ENCODE results near the gene DLG5.

DLG5 gene

DNA sequence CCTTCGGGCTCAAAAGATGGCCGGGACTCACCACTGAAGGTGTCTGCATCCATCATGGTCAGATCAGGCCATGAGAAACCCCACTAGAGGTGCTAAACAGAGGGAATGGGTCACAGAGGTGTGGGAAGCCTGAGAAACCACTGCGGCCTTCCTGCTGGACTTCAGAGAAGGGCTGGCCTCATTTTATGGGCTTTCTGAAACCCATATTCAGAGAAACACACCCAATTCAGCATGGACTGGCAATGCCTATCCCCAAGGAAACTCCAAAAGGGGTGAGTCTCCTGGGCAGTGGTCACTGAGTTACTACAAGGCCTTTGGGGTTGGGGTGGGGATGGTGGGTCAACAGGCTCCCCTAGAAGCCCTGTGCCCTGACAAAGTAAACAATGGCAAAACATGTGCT lies 58.0 kb downstream of the DLG5 start:
- no peak for DNase-seq (ENCODE audit: low read depth in 3 of 3)

DNA sequence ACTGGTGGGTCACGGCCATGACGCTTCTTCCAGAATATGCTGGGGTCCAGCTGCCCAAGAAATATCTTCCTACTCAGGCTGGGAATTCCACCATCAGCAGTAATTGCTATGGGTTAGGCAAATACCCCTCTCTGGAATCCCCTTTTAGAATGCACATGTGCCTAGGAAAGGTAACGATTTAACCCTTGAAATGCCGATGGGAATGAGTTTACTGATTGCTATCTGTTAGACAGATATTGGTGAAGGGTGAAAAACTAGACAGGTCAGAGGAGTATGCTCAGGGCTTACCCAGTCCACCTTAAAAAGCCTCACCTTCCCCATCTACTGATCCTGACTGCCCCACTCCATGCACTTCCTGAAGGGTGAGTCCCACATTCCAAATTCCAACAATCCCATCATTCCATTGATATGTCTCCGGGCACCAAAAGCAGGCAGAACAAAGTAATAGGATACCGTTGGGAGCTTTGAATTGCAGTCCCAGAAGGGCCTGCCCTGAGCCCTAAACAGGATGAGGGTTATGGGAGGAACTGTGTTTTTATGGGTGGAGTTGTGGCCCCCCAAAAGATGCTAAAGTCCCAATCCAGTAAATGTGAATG lies 59.3 kb downstream of the DLG5 start:
- DNase-seq (ENCODE audit: low read depth in 3 of 3): no peak

DNA sequence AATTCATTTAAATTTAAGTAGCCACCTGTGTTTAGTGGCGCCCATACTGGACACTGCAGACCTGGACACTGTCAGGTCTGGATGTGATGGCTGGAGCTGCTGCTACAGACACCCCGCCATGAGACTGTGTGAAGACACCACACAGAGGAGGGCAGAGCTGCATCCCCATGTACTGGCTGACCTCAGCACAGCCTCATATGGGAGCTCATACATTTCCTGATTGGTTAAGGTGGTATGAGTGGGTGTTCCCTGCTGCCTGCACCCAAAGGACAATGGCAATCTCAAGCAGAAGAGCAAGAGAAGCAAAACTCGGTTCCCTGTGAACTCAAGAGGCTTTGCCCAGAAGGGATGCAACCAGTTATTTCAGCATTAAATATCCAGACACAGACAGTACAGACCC lies 60.0 kb downstream of the DLG5 start:
- DNase-seq (ENCODE audit: low read depth in 3 of 3): no peak

DNA sequence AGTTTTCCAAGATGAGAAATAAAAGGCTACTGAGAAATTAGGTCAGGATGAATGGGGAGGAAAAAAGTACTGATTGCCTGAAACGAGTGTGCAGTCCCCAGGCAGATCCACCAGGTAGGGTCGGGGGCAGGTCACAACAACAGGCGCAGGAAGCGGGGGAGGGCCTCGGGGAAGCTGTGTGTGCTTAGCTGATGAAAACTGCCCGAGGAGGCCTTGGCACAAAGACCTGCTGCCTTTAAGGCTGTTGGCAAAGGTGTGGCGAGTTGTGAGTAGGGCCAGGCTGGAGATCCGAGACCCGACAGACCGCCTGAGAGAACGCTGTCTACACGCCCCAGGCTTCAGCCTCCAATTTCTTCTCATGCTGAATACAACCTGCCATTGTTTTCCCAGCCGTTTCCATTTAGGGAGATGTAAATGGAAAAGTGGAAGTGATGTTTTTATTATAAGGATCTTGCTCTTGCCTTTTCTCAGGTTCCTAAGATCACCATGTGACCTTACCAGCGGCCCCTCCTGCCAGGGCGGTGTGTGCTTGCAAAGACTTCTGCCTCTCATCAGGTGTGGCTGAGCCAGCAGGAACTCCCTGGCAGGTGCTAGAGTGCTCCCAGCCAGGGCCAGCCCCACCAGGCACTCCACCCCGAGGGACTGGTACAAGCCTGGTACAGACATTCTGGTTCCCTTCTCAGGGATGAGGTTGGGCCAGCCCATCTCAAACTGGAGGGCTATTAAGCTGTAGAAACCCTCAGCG lies 60.8 kb downstream of the DLG5 start:
- no peak for DNase-seq (ENCODE audit: low read depth in 3 of 3)

DNA sequence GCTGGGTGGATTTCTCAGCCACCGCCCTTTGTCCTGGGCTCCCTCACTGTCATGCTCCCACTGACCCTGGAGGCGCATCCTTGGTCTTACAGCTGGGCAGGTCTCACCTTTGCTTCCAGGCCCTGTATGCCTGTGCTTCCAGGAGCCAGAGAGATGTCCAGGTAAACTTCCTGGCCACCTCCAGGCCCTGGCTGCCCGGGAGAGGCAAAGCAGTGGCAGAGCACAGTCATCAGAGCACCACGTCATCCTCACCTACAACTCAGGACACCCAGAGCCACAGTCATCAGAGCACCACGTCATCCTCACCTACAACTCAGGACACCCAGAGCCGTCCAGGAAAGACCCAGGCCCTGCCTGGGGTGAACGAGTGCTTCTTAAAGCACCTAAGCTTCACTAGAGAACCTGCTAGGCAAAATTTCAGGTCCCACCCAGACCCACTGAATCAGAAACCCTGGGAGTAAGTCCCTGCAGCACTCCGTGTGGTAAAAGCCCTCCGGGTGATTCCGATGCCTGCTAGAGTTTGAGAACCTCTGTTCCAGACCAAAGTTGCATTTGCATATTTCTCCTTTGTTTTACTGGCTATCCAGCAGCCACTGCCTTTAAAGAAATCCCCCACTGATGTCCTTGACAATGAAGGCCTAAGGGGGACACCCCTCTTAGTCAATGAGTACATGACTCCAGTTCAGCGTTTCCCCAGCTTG lies 62.3 kb downstream of the DLG5 start:
- no peak for DNase-seq (ENCODE audit: low read depth in 3 of 3)

DNA sequence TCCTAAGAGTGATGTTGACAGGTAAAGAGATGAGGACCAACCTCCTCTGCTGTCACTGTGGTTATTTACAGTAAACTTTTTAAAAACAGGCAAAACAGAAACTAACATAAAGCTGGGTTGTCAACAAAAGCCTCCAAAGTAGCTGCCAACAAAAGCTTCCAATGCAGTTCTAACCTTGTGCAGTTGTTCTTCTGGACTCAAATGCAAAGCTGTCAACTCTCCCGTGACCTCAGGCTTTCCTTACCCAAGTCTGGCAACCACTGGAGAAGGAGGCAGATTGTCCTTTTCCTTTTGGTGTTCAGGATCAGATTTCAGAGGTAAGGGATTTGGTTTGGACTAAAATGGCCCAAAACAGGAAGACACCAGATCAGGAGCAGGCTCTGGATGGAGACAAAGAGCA lies 63.1 kb downstream of the DLG5 start:
- DNase-seq (ENCODE audit: low read depth in 3 of 3): no peak

DNA sequence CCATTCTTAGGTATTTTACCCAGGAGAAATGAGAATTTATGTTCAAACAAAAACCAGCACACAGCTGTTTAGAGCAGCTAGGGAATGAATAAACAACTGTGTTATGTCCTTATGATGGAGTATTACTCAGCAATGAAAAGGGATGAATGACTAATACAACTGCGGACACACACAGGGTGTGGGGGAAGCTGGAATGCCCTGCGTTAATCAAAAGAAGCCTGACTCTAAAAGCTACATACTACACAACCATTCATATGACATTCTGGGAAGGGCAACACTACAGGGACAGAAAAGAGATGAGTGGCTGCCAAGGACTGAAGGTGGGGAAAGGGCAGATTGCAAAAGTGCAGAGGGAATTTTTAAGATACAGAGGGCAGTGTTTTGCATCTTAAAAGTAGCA lies 64.0 kb downstream of the DLG5 start:
- DNase-seq (ENCODE audit: low read depth in 3 of 3): no peak

DNA sequence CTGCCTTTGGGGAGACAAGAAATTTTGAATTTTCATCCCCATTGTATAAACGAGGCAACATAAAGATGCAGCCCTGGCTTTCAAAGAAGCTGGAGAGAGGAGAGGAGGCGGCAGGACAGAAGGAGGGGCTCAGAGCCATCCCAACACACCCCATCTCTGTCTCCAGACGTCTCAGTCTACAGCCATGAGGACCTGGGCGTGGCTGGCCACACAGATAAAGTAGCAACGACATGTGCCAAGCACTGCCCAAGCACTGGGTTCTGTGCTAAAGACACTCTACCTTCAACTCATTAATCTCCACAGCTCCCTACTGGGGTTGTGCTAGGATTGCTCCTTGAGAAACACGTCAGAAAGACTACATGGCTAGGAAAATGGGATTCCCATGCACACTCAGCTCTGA lies 65.2 kb downstream of the DLG5 start:
- no peak for DNase-seq (ENCODE audit: low read depth in 3 of 3)

DNA sequence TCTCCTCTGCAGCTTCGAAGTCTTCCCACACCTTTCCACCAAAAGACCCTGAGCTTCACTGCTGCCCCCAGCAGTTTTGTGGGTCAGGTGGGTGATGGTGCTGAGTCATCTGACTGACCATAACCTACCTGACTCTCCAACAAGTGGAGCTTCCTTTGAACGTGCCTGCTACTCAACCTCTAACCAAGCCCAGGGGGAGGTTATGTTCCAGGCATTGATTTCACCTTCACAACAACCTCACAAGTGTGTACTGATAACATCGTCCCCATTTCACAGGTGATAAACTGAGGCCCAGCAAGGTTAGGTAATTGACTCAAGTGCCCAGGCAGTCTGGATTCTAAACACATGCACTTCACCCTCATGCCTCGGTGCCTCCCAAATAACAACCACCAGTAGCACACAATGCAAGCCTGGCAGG lies 66.7 kb downstream of the DLG5 start:
- no peak for DNase-seq (ENCODE audit: low read depth in 3 of 3)

DNA sequence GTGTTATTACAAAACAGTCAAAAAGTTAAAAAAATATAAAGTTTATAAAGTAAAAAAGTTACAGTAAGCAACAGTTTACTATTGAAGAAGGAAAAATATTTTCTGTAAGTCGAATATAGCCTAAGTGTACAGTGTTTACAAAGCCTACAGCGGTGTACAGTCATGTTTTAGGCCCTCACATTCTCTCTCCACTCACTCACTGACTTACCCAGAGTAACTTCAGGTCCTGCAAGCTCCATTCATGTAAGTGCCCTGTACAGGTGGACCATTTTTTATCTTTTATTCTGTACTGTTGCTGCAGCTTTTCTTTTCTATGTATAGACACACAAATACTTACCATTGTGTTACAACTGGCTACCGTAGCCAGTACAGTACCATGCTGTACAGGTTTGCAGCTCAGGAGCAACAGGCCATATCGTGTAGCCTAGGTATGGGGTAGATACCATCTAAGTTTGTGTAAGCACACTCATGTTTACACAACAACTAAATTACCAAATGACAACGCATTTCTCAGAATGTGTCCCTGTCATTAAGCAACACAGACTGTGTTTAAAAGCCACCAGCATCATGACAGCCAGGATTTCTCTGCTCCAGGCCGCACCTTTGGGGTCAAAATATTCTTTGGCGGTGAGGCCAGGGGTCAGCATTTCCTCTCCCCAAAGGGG lies 67.2 kb downstream of the DLG5 start:
- no peak for DNase-seq (ENCODE audit: low read depth in 3 of 3)

DNA sequence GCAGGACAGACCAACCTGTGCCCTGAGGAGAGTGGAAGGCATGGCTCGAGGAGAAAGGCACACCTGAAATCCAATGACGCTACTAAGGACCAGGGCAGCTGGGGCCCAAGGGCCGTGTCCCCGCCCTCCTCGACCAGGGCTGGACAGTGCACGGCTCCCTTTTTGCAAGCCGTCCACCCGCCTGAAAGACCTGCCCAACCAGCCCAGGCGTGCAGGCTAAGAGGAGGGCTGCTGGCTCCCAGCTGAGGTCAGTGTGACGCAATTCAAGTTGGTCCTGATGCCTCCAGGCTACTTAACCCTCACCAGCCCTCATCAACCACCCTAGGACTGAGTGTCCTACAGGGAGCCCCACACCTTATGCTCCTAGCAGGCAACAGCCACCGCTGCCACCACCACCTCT lies 69.3 kb downstream of the DLG5 start:
- no peak for DNase-seq (ENCODE audit: low read depth in 3 of 3)

DNA sequence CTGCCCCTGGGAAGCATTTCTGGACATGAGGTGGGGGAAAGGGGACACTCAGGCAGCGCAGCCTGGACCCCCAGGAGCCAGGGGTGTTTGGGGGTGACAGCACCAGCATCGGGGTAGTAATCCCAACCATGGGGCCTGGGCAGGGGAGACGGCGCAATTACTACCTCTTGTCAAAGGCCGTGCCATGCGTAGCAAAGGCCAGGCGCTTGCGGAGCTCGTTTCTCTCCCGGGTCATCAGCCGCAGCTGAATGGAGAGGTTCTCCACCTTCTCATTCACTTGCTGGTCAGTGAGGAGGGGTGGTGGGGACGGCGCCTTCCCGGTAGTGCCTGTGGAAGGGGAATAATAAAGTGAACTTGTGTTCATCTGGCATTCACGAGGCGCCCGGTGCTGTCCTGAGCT lies 70.0 kb downstream of the DLG5 start:
- no peak for DNase-seq (ENCODE audit: low read depth in 3 of 3)

DNA sequence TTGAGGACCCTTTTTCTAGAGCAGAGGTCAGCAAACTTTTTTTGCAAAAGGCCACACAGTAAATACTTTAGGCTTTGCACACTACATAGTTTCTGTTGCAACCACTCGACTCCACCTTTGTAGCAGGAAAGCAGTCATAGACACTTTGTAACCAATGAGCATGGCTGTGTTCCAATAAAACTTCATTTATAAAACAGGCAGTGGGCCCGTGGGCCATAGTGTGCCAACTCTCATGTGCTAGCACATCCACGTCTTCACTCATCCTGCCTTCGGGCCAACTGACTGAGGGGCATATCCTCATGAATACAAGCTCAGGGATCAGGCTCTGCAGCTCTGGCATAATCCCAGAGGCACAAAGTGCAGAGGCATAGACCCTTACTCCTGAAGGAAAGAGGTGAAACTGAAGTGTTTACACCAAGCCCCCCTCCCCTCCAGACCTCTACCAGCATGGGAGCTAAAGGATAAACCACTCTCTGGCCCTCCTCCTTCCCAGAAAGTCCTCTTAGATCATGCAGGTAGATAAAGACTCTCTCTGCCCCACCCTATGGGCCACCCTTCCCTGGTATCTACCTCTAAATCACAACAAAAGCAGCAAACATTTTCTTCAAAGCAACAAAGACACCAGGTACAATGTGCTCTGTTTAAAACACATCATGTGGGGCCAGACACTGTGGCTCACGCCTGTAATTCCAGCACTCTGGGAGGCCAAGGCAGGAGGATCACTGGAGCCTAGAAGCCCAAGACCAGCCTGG lies 71.0 kb downstream of the DLG5 start:
- no peak for DNase-seq (ENCODE audit: low read depth in 3 of 3)

DNA sequence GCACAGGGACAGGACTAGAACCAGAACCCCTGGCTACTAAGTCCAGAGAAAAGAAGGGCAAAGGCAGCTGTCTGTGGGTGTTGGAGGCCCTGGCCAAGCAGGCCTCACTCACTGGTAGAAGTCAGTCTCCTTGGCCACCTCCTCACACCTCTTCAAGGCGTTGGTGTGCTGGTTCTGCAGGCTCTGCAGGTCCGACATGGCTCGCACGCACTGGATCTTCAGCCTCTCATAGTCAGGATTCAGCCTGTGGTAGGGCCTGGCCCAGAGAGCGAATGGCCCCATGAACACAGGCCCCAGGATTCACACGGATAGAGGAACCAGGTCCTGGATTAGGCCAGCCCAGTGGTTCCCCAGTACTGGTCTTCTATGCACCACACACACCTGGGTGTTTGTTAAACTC lies 72.4 kb downstream of the DLG5 start:
- no peak for DNase-seq (ENCODE audit: low read depth in 3 of 3)

DNA sequence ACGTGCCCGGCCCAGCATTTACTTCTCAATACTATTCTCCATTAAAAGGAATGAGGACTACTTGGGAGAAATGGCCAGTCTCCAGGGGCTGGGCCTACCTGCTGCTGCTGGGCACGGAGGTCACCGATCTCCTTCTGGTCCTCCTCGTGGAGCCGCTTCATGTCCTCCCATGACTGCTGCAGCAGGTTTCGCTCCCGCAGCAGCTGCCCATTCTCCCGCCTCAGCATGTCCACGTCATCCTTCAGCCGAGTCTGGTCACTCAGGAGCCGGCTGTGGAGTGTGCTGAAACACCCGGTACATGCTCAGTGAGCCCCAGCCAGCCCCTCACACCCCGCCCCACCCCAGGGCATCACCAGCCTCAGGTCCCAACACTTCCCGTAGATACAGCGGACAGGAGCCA lies 73.3 kb downstream of the DLG5 start:
- DNase-seq (ENCODE audit: low read depth in 3 of 3): no peak

DNA sequence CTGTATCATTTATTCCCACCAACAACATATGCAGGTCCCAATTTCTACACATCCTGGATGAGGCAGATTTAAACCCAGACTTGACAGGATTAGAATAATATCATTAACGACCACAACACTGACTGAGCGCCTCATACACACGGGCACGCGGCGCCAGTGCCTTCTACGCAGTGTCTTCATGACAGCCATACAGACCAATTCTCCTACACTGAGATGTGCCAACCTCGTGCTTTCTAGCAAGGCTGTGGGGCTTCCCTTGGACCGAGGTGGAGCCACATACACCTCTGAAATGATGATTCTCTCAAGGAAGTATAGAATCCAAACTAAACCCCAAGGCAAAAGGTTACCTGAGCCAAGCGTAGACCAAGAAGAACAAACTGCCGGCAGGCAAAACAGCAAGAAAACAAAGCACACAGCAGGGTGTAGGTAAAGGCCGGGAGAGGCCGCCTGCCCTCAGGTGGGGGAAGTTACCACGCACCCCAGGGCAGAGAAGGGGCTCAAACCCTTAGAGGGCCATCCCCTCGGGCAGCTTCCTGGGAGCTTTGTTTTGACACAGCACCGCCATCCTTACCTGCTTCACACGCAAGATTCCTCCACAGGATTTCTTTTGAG lies 75.8 kb downstream of the DLG5 start:
- DNase-seq (ENCODE audit: low read depth in 3 of 3): no peak

DNA sequence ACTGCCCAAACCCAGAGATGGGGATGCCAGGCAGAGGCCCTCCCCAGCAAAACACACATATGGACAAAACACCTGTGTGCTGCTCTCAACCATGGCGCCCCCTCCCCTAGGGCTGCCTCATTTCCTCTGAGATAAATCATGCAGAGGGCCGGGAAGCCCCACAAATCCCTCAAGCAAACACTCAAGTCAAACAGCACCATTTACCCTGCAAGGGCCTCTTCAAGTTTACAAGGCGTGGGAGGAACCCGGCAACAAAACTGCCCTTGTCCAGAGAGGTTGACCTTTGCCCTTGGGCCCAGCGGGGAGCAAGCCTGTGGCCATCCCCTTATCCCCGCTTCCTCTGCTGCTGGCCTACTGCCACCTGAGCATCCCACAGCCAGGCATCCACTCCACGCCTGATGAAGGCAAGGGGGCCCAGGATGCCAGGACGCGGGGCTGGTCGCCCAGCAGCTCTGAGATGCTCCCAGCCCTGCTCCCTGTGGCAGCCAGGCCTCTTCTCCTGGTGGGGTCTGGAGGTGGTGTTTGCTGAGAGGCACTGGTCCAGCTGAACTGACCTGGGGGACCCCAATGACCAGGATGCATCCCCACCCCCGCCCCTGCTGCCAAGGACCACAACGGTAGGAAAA lies 77.4 kb downstream of the DLG5 start:
- DNase-seq (ENCODE audit: low read depth in 3 of 3): no peak

DNA sequence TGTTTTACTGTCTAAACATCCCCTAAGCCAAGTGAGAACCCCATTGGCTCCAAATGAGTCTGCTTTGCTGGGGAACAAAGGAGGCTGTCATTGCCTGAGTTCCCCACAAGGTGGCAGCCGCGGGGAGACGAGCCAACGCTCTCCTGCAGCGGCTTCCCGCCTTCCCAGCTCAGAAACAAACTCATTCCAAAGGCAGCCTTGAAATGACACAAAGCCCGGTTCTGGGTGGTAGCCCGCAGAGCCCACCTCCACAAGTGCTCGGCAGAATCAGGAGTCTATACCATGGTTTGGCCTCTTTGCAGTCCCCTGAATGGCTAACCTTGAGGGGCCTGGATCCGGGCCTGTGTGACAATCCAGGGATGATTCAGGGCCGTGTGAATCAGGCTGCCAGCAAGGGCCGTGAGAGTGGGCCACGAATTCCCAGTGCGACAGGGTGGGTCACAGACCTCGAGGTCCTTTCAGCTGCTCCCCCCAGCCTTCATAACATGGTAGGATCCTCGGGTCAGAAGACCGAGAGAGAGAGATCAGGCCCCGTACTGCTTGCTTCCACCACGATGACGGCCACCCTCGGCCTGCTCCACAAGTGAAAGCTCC lies 79.7 kb downstream of the DLG5 start:
- DNase-seq (ENCODE audit: low read depth in 3 of 3): peak; percentile 11 to 49 (median 39)

DNA sequence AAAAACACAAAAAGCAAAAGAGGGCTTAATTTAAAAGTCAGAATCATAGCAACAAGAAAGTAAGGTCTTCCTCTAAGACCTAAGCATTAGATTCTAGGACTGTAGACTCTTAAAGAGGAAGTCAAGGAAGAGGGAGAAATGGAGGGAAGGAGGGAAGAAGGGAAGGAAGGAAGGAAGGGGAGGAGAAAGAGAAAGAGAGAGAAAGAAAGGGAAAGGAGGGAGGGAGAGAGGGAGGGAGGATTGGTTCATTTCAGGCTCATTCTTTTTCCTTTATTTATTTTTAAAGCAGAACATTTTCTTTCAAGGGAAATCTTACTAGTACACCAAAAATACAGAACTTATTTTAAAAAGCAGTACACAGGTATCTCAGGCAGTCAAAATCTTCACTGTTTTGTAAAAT lies 81.1 kb downstream of the DLG5 start:
- no peak for DNase-seq (ENCODE audit: low read depth in 3 of 3)

DNA sequence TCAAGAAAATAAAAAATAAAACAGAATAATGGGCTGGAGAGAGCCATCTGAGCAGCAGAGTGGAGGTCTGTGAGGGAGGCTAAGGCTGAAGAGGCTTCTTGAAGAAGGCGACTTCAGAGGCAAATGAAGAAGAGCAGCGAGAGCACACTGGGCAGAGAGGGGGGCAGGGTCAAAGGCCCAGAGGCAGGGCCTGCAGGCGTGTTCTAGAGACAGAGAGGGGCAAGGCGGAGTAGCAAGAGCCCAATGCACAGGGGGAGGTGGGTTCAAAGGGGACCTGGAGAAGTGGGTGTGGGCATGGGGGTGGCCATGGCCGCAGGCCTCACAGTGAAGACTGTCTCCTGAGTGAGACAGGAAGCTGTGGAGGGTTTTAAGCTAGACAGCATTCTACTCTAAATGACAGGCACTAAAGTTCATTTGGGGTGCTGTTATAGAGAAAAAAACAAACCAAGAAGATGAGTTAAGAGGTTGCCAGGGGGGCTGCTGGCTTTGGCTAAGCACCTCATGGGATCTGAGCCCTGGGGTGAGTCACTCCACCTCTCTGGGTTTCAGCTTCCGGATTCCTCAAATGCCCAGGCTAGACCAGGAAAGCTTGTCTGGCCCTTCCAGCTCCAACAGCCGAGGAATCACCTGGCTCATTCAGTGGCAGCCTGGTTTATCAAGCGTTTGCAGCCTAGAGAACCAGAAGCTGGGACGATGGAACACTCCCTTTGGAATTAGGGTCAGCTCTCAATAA lies 81.7 kb downstream of the DLG5 start:
- no peak for DNase-seq (ENCODE audit: low read depth in 3 of 3)
